Nucleus accumbens (tissue), 56 donors: ENCODE data around the gene AUTS2.
"Not testable (repeated sequence)": the region's sequence is repeated elsewhere in the genome, so short reads cannot be mapped to it uniquely, and the experiment has no call there.

Experiments used
- DNase-seq, 56 donors: peaks; one replicate each; lab custom pipeline; 2025; lab: John Stamatoyannopoulos, UW

AUTS2 gene

DNA sequence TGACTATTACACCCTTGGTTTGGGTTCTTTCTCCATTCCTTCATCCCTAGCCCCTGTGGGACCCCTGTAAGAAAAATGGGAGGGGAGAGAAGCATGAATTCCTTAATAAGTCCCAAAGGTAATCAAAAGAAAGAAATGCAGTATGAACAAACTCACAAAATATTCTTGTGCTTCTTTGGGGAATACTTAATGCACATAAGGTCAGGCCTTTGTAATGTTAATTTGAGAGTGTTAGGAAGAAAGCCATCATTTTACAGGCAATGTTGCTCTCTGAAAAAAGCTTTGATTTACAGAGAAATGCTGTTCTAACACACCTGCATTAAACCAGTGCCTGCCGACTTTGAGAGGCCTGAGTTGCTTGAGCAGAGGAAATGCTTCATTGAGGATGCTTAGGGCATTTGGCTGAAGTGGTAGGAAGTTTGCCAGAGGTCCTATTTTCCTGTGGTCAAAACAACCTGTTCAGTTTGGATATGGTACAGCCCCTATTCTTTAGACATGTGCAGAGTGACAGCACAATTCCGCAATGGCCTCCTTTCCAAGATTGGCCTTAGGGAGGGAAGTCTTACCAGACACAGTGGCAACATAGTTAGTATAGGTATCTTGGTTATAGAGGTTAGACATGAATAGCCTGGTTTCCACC lies 643.4 kb downstream of the AUTS2 start:
- no peak for DNase-seq

DNA sequence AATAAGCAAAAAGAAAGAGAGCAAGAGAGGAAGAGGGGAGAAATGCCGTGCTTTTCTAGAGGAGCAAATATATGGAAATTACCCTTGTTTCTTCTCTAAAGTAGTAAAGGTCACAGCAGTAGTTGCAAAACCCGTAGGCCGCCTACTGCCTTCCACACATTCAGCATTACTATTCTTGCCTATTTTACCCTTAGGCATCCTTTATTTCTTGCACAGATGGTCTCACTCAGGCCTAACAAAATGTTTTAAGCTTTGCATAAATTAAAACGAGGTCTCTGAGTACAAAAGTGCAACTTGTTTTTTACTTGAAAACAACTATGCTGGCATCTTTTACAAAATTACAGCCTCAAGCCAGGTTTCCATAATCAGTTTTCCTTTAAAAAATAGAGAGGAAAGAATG lies 644.6 kb downstream of the AUTS2 start:
- no peak for DNase-seq

DNA sequence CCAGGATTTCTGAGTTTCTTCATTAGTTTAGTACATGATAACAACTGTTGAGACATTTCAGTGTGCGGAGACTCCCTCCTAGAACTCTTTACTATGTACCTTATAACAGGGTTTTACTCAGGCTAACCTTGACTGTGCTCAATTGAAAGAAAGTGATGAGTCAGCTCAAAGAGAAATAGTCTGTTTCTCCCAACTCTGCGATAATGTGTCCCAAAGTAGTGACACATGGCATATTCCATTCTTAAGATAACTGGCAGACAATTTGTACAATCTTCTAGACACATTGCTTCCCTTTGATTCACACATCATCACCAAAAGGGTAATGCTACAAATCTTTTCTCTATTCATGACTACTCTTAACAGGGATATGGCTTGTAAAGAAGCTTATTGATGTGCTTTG lies 645.2 kb downstream of the AUTS2 start:
- DNase-seq: no peak

- DNase-seq: no peak
Observed at GRCh38 chr7:70257921-70258320, 659.6 kb downstream of the AUTS2 start.

DNA sequence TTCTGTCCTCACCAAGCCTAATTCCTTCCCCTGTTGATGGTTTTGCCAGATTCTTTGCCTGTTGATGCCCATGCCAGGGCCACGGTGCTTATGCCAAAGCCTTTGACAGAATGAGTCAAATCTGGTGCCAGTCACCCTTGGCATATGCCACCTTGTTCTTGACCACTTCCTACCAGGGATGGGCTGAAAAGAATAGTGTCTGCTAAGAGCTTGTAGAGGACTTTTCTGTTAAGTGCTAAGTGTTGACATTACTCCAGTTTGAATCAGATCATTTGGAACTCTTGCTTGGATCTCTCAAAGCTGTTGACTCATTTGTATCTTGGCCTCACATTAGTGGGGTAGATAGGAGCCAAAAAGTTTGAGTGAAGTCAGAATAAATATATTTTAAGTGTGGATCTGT lies 661.2 kb downstream of the AUTS2 start:
- DNase-seq: peak in 3 of 56 donors; percentile 6 to 17 (median 17)

DNA sequence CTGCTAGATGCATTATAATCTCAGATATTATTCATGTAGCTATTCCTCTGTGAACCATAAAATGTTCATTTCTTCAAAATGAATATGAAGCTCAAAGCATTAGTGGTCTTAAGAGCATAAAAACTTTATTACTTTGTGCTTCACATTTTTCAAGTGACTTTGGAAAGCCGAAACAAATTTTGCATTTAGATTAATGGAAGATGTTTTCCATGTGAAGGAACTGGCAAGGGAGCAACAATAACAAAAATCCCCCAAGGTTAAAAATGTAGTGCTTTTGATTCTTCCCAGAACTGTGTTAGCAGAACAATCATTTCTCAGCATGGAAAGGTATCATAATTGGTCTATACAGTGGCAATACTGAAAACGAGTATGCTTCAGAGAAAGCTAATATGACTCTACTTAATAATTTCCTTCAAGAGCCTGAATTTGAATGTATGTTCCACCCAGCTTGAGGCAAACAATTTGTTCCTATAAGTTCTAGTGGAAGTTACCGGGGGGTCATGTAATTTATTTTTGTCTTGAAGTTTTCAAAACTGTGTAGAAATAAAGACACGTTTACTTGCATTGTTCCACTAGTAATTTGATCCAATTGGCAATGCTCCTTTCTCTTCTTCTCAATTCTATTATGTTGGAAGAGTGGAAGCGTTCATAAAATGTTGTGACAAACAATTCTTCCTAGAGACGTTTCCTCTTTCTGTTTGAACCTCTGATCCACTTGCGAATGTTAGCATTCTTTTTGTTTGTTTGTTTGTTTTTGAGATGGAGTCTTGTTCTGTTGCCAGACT lies 665.4 kb downstream of the AUTS2 start:
- DNase-seq: no peak

DNA sequence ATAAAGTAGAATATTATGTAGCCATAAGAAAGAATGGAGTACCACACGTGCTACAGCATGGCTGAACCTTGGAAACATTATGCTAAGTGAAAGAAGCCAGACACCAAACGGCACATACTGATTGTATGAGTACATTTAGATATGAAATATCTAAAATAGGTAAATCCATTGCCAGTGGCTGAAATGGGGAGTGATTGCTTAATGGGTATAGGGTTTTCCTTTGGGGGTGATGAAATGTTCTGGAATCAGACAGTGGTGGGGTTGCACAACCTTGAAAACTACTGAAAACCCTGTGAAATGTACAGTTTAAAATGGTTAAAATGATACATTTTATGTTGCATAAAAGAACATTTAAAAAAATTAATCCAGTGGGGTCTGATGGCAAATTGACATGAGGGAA lies 667.9 kb downstream of the AUTS2 start:
- DNase-seq: no peak

- no peak for DNase-seq
Observed at GRCh38 chr7:70267381-70268120, 669.3 kb downstream of the AUTS2 start.

GRCh38 chr7:70268179-70268578 lies 669.9 kb downstream of the AUTS2 start:
- DNase-seq: no peak

GRCh38 chr7:70270149-70270548 lies 671.9 kb downstream of the AUTS2 start:
- DNase-seq: no peak

DNA sequence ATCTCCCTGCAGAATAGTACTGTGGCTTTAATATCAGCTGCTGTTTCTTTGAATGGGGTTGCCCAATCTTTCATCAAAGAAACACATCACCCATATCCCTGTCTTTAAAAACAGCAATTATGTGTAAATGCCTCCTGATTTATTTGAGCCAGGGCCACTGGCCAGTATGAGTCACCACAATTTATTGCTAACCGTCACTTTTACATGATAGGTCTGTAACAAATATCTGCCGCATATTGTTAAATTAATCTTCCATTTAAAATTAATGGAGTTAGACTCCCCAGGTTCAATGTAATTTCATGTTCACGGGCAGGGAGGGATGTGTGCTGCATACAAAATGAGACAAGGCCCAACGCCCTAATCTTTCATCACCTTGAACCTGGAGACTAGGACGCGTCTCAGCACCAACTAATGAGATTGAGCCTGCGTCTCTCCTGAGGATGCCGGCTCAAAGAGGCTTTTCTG lies 673.4 kb downstream of the AUTS2 start:
- DNase-seq: no peak

DNA sequence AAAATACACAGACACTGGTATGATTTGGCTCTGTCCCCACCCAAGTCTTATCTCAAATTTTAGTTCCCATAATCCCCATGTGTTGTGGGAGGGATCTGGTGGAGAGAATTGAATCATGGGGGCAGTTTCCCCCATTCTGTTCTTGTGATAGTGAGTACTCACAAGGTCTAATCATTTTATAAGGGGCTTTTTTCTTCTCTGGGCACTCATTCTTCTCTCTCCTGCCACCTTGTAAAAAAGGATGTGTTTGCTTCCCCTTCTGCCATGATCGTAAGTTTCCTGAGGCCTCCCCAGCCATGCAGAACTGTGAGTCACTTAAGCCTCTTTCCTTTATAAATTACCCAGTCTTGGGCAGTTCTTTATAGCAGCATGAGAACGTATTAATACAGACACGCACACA lies 677.3 kb downstream of the AUTS2 start:
- DNase-seq: not testable (repeated sequence)

DNA sequence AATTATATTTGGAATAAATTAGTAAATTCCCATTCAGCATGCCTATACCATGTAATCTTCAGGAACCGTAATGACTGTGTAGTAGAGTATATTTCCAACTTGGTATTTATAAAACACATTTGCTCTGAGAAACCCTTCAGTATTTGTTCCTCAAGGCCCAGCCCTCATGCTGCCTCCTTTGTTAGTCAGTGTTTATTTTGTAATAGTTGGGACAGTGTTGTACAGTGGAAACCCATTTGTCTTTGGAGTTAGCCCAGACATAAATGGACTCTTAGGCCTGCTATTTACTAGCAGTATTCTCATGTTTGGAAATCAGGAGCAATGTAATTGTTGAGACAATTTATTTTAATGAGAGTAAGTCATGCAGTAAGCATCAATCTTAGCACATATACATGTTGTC lies 686.9 kb downstream of the AUTS2 start:
- no peak for DNase-seq

DNA sequence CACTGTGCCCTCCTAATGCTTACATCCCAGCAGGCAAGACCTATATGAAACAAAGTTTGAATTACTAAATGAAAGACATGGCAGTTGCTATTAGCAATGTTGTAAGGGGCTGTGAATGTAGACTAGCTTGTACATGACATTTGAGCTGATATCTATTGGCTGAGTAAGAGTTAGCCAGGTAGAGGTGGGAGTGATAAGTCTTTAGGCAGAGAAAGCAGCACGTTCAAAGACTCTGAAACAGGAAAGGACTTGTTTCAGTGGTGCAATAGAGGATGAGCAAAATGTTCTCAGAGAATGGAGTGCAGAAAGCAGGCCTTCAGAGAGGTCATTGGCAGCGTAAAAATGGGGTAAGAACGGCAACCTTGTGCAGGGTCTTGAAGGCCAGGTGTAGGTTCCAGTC lies 687.6 kb downstream of the AUTS2 start:
- DNase-seq: no peak

DNA sequence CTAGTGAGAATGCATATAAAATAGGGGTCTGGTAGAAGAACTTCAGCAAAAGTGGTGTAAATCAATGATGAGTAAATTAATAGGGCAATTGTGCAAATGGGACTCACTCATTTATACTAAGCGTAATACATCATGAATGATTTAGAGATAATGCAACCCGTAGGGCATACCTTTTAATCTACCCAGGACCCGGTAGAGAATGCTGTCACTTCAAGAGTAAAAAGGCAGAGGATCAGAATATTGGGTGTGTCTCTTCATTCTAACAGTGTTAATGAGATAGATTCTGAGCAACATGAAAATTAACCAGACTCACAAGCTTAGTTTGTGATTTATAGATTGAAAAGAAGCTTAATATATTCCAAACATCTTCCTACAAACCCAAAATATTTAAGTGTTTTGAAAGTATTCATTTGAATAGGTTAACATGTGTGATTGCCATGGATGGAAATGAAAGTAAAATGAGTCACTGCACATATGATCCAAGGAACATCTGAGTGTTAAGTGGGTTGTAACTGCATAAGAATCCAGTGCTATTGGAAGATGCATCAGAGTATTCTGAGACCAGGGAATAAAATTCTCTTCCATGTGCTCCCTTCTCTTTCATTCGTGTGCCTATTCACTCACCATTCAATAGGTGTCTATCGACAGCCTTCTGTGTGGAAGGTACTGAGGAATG lies 690.6 kb downstream of the AUTS2 start:
- DNase-seq: no peak

DNA sequence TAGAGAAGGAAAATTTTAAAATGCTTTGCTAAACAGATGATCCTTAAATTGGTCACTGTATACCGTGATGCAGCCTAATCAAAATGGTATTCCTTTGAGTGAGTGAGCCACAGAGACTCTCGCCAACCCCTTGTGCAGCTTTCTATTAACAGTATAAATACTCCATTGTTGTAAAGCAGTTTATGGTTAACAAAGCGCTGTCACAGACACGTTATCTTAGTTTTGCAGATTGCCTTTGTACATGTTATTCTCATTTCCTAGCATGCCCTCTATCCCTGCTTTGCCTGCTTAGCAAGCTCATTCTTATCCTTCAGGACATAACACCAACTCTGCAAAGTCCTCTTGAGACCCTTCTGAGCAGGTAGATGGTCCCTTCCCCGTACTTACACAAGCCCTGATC lies 694.4 kb downstream of the AUTS2 start:
- DNase-seq: no peak

GRCh38 chr7:70294211-70294911 lies 696.1 kb downstream of the AUTS2 start:
- no peak for DNase-seq

- no peak for DNase-seq
Observed at GRCh38 chr7:70298780-70299471, 700.7 kb downstream of the AUTS2 start.

GRCh38 chr7:70299472-70299807 lies 701.2 kb downstream of the AUTS2 start:
- DNase-seq: no peak

DNA sequence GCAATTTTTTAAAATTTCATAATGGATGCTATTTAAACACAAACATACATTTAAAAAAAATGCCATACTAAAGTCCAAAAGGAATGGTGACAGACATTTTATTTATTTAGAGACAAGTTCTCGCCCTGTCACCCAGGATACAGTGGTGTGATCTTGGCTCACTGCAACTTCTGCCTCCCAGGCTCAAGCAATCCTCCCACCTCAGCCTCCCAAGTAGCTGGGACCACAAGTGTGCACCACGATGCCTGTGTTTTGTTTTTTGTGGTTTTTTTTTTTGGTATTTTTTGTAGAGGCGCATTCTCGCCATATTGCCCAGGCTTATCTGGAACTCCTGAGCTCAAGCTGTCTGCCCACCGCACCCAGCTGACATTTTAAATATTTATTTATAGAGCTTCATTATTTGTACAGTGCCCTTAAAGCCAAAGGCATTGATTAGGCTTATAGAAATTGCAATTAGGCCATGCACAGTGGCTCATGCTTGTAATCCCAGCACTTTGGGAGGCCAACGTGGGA lies 703.5 kb downstream of the AUTS2 start:
- no peak for DNase-seq
